ENCODE data around the gene SCN2A. TPM values are rescaled to one million over a fixed set of nuclear protein-coding genes. Genes with fewer than 3 reads are reported as not detected.

SCN2A gene
- total and polyA plus RNA-seq, 10 of the 15 experiments (the other 5 are each of a cell fraction or from before 2014, with no cell fraction given), result 0.01 TPM; not detected in 8

DNA sequence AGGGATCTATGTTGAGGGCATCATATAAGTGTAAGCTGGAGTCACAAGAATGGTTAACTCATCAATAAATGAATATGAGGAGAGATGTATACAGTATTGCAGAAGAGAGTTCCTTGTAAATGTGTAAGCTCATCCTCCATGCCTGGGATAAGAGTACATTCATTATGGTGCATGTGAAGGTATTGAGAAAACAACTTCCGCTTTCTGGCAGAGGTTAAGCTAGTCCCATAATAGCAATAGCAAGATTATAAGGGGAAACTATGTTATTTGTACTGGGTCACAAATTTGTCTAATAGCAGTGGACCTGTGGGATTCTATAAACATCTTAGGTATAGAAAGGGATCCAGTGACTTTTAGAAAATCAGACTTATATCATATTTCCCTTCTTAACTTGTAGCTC is 44.1 kb downstream of the SCN2A start:
- intact Hi-C loops (cut with micrococcal nuclease; ENCODE audit: unreplicated experiment), result no loop called here
- Histone ChIP-seq H3K4me3 (no peak overlapping the region), H3K27me3 (replicated peaks in 1 of 2; ENCODE audit: control insufficient read depth in 2 of 2, insufficient read depth in 2 of 2, low read length in 1 of 2) (no peaks in the 10 kb centered on the region), H3K79me2 (ENCODE audit: control insufficient read depth, insufficient read depth, low read length) (no peaks in the 10 kb centered on the region), H3K4me1 (ENCODE audit: control insufficient read depth, insufficient read depth, low read length) (no peaks in the 10 kb centered on the region), H3K27ac (ENCODE audit: control insufficient read depth, insufficient read depth) (no peak overlapping the region), H3K36me3 (ENCODE audit: control insufficient read depth in 2 of 2, insufficient read depth in 2 of 2, low read length in 1 of 2) (no peaks in the 10 kb centered on the region), H3K9ac (ENCODE audit: control insufficient read depth, insufficient read depth, low read length) (no peak overlapping the region), H4K20me1 (ENCODE audit: control insufficient read depth, insufficient read depth) (no peaks in the 10 kb centered on the region), H2AFZ (ENCODE audit: control insufficient read depth, low read depth, low read length) (no peak overlapping the region), H3K4me2 (ENCODE audit: control insufficient read depth, insufficient read depth) (no peak overlapping the region), H3K9me3 (replicated peaks; ENCODE audit: control insufficient read depth, insufficient read depth, low read length) (no peaks in the 10 kb centered on the region)
- 29% methylated on average over 1 of the region's 1 CpG for WGBS (ENCODE audit: insufficient coverage, insufficient replicate concordance, low lambda C conversion rate, missing lambda C conversion rate)
- CTCF ChIA-PET, result interaction anchor here (1.1 to 2.6 kb wide), 2 partner anchors 9 to 44 kb away, joined by 3 to 10 read pairs; partner anchors contain the start of gene SCN2A
- no TSS peak for BruUV-seq (replicated peaks)
- POLR2A ChIA-PET, result no interaction called here
- no peak for DNase-seq (ENCODE audit: low read depth, low spot score)
- no peak for ATAC-seq
- SMC1A ChIA-PET (ENCODE audit: uncharacterized antibody, unreplicated experiment), result interaction anchor here (1.5 kb wide), 1 partner anchor 34 kb away, joined by 3 read pairs; no protein-coding TSS in a partner anchor
- in situ Hi-C loops (cut with MboI), result no loop called here
- RAD21 ChIA-PET (ENCODE audit: unreplicated experiment), result no interaction called here
- no peak for FAIRE-seq
- TF ChIP-seq SIN3A (IDR thresholded peaks at IDR 0.05; ENCODE audit: low read depth, low read length) (no peak), SUPT20H (IDR thresholded peaks at IDR 0.05; ENCODE audit: borderline replicate concordance, control insufficient read depth, low read depth, low read length) (no peak), EZH2 (IDR thresholded peaks at IDR 0.05; ENCODE audit: borderline replicate concordance, control insufficient read depth, low read depth, low read length) (no peak), SMAD5 (IDR thresholded peaks at IDR 0.05; ENCODE audit: low read depth) (no peak), BHLHE40 (IDR thresholded peaks at IDR 0.05; ENCODE audit: borderline replicate concordance in 1 of 2, low read depth in 2 of 2, low read length in 1 of 2) (no peak), ESRRA (IDR thresholded peaks at IDR 0.05; ENCODE audit: low read length) (no peak), RFX5 (IDR thresholded peaks at IDR 0.05; ENCODE audit: low read depth, low read length) (no peak), SIX5 (IDR thresholded peaks at IDR 0.05; ENCODE audit: low read depth, low read length, severe bottlenecking) (no peak), EP300 (IDR thresholded peaks at IDR 0.05; ENCODE audit: borderline replicate concordance in 1 of 2, control insufficient read depth in 1 of 2, low read depth in 2 of 2, low read length in 2 of 2) (no peak)
- TF ChIP-seq, protein P1, sequence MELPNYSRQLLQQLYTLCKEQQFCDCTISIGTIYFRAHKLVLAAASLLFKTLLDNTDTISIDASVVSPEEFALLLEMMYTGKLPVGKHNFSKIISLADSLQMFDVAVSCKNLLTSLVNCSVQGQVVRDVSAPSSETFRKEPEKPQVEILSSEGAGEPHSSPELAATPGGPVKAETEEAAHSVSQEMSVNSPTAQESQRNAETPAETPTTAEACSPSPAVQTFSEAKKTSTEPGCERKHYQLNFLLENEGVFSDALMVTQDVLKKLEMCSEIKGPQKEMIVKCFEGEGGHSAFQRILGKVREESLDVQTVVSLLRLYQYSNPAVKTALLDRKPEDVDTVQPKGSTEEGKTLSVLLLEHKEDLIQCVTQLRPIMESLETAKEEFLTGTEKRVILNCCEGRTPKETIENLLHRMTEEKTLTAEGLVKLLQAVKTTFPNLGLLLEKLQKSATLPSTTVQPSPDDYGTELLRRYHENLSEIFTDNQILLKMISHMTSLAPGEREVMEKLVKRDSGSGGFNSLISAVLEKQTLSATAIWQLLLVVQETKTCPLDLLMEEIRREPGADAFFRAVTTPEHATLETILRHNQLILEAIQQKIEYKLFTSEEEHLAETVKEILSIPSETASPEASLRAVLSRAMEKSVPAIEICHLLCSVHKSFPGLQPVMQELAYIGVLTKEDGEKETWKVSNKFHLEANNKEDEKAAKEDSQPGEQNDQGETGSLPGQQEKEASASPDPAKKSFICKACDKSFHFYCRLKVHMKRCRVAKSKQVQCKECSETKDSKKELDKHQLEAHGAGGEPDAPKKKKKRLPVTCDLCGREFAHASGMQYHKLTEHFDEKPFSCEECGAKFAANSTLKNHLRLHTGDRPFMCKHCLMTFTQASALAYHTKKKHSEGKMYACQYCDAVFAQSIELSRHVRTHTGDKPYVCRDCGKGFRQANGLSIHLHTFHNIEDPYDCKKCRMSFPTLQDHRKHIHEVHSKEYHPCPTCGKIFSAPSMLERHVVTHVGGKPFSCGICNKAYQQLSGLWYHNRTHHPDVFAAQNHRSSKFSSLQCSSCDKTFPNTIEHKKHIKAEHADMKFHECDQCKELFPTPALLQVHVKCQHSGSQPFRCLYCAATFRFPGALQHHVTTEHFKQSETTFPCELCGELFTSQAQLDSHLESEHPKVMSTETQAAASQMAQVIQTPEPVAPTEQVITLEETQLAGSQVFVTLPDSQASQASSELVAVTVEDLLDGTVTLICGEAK (IDR thresholded peaks at IDR 0.05; ENCODE audit: borderline replicate concordance), result no peak
- TF ChIP-seq, protein P2, sequence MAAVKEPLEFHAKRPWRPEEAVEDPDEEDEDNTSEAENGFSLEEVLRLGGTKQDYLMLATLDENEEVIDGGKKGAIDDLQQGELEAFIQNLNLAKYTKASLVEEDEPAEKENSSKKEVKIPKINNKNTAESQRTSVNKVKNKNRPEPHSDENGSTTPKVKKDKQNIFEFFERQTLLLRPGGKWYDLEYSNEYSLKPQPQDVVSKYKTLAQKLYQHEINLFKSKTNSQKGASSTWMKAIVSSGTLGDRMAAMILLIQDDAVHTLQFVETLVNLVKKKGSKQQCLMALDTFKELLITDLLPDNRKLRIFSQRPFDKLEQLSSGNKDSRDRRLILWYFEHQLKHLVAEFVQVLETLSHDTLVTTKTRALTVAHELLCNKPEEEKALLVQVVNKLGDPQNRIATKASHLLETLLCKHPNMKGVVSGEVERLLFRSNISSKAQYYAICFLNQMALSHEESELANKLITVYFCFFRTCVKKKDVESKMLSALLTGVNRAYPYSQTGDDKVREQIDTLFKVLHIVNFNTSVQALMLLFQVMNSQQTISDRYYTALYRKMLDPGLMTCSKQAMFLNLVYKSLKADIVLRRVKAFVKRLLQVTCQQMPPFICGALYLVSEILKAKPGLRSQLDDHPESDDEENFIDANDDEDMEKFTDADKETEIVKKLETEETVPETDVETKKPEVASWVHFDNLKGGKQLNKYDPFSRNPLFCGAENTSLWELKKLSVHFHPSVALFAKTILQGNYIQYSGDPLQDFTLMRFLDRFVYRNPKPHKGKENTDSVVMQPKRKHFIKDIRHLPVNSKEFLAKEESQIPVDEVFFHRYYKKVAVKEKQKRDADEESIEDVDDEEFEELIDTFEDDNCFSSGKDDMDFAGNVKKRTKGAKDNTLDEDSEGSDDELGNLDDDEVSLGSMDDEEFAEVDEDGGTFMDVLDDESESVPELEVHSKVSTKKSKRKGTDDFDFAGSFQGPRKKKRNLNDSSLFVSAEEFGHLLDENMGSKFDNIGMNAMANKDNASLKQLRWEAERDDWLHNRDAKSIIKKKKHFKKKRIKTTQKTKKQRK (IDR thresholded peaks at IDR 0.05; ENCODE audit: low read depth, low read length), result no peak
- TF ChIP-seq, protein P3, sequence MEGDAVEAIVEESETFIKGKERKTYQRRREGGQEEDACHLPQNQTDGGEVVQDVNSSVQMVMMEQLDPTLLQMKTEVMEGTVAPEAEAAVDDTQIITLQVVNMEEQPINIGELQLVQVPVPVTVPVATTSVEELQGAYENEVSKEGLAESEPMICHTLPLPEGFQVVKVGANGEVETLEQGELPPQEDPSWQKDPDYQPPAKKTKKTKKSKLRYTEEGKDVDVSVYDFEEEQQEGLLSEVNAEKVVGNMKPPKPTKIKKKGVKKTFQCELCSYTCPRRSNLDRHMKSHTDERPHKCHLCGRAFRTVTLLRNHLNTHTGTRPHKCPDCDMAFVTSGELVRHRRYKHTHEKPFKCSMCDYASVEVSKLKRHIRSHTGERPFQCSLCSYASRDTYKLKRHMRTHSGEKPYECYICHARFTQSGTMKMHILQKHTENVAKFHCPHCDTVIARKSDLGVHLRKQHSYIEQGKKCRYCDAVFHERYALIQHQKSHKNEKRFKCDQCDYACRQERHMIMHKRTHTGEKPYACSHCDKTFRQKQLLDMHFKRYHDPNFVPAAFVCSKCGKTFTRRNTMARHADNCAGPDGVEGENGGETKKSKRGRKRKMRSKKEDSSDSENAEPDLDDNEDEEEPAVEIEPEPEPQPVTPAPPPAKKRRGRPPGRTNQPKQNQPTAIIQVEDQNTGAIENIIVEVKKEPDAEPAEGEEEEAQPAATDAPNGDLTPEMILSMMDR (IDR thresholded peaks at IDR 0.05 in 2 of 3, conservative IDR thresholded peaks at IDR 0.05 in 1 of 3; ENCODE audit: control insufficient read depth in 2 of 3, extremely low read depth in 1 of 3, insufficient read depth in 1 of 3, low read depth in 3 of 3, low read length in 3 of 3), result no peak
